ENCODE data around the gene MYH7B.

DNA sequence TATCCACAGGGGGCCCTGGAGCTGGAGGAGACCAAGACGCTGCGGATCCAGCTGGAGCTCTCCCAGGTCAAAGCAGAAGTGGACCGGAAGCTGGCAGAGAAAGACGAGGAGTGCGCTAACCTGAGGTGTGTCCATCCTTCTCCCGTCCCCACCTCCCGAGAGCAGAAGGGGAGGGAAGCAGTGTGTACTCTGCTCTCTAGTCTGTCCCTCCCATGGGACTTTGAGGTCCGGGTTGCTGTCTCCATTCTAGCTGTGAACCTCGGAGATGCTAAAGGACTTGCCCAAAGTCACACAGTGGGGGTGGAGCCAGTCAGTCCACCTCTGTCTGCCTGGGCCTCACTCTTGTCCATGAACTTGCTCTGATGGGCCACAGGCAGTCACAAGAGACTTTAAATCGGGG lies 44.1 kb downstream of the MYH7B start:
- TF ChIP-seq, protein P1, sequence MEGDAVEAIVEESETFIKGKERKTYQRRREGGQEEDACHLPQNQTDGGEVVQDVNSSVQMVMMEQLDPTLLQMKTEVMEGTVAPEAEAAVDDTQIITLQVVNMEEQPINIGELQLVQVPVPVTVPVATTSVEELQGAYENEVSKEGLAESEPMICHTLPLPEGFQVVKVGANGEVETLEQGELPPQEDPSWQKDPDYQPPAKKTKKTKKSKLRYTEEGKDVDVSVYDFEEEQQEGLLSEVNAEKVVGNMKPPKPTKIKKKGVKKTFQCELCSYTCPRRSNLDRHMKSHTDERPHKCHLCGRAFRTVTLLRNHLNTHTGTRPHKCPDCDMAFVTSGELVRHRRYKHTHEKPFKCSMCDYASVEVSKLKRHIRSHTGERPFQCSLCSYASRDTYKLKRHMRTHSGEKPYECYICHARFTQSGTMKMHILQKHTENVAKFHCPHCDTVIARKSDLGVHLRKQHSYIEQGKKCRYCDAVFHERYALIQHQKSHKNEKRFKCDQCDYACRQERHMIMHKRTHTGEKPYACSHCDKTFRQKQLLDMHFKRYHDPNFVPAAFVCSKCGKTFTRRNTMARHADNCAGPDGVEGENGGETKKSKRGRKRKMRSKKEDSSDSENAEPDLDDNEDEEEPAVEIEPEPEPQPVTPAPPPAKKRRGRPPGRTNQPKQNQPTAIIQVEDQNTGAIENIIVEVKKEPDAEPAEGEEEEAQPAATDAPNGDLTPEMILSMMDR (conservative IDR thresholded peaks at IDR 0.05; ENCODE audit: low read length): no peak
- TF ChIP-seq EZH2phosphoT487 (IDR thresholded peaks at IDR 0.05; ENCODE audit: borderline replicate concordance, low read depth, low read length): no peak
